NCI-H128 (cell line): ENCODE measurements around the gene USO1.
"Not testable (repeated sequence)": the region's sequence is repeated elsewhere in the genome, so short reads cannot be mapped to it uniquely, and the experiment has no call there.

Experiments
- DNase-seq: peaks from one replicate; lab custom pipeline; 2025; ENCODE audit not compliant: unreplicated experiment; lab: John Stamatoyannopoulos, UW

The USO1 gene

GRCh38 chr4:75769036-75769435 lies 44.7 kb downstream of the USO1 start:
- DNase-seq: no peak

GRCh38 chr4:75771607-75772006 lies 47.2 kb downstream of the USO1 start:
- DNase-seq: no peak

- DNase-seq: no peak
Measured at GRCh38 chr4:75777589-75777988, 53.2 kb downstream of the USO1 start.

- no peak for DNase-seq
Measured at GRCh38 chr4:75779105-75779757, 54.9 kb downstream of the USO1 start.

GRCh38 chr4:75781305-75781704 lies 56.9 kb downstream of the USO1 start:
- DNase-seq: no peak

GRCh38 chr4:75786526-75786925 lies 62.1 kb downstream of the USO1 start:
- DNase-seq: no peak

GRCh38 chr4:75786938-75787337 lies 62.6 kb downstream of the USO1 start:
- DNase-seq: no peak

GRCh38 chr4:75790024-75790423 lies 65.6 kb downstream of the USO1 start:
- DNase-seq: no peak

- no peak for DNase-seq
Measured at GRCh38 chr4:75800972-75801371, 76.6 kb downstream of the USO1 start.

- DNase-seq: not testable (repeated sequence)
Measured at GRCh38 chr4:75806035-75806434, 81.7 kb downstream of the USO1 start.

- no peak for DNase-seq
Measured at GRCh38 chr4:75817901-75818300, 93.5 kb downstream of the USO1 start.

GRCh38 chr4:75819121-75819520 lies 94.7 kb downstream of the USO1 start:
- no peak for DNase-seq

- no peak for DNase-seq
Measured at GRCh38 chr4:75820197-75820596, 95.8 kb downstream of the USO1 start.

GRCh38 chr4:75820676-75821075 lies 96.3 kb downstream of the USO1 start:
- no peak for DNase-seq

- DNase-seq: no peak
Measured at GRCh38 chr4:75821216-75821615, 96.8 kb downstream of the USO1 start.

- DNase-seq: no peak
Measured at GRCh38 chr4:75821966-75822365, 97.6 kb downstream of the USO1 start.

GRCh38 chr4:75822416-75822815 lies 98.0 kb downstream of the USO1 start:
- DNase-seq: no peak

GRCh38 chr4:75823812-75824211 lies 99.4 kb downstream of the USO1 start:
- no peak for DNase-seq

GRCh38 chr4:75830906-75831305 lies 106.5 kb downstream of the USO1 start:
- no peak for DNase-seq

- peak; percentile 33 for DNase-seq
Measured at GRCh38 chr4:75831856-75832405, 107.6 kb downstream of the USO1 start.

GRCh38 chr4:75834095-75834771 lies 109.9 kb downstream of the USO1 start:
- DNase-seq: no peak

GRCh38 chr4:75834772-75835154 lies 110.4 kb downstream of the USO1 start:
- no peak for DNase-seq
